ENCODE data around the gene NLRP14. TPM values are rescaled to one million over a fixed set of nuclear protein-coding genes. Genes with fewer than 3 reads are reported as not detected.
A peak's percentile ranks its signal among the peaks of the same experiment; 100 is the strongest.

The NLRP14 gene
- total RNA-seq, 1 donor from 2014 or later: under 0.01 TPM

- Histone ChIP-seq H3K27ac (ENCODE audit: low read depth, low read length) (no peak overlapping the region), H3K36me3 (ENCODE audit: control insufficient read depth in 3 of 3, insufficient read depth in 3 of 3, low read length in 3 of 3) (peaks cover 0 to 5% (median 3%) of the 10 kb centered on the region in 3 donors), H3K4me3 (ENCODE audit: low read length in 3 of 3) (no peak overlapping the region), H3K9ac (ENCODE audit: low read depth in 1 of 3, low read length in 3 of 3) (no peak overlapping the region), H3K9me3 (ENCODE audit: control insufficient read depth in 3 of 3, low read length in 3 of 3) (no peaks in the 10 kb centered on the region), H3K27me3 (ENCODE audit: control insufficient read depth in 3 of 3, insufficient read depth in 3 of 3, low read length in 3 of 3) (no peaks in the 10 kb centered on the region), H3K4me1 (ENCODE audit: control insufficient read depth in 3 of 3, insufficient read depth in 3 of 3, low read length in 3 of 3) (no peaks in the 10 kb centered on the region)
Observed at GRCh38 chr11:7004482-7004881, 15.8 kb upstream of the NLRP14 start.

GRCh38 chr11:7014118-7014517 is 6.2 kb upstream of the NLRP14 start:
- Histone ChIP-seq H3K27me3 (ENCODE audit: control insufficient read depth in 3 of 3, insufficient read depth in 3 of 3, low read length in 3 of 3) (no peaks in the 10 kb centered on the region), H3K9me3 (ENCODE audit: control insufficient read depth in 3 of 3, low read length in 3 of 3) (no peaks in the 10 kb centered on the region), H3K4me3 (ENCODE audit: low read length in 3 of 3) (no peak overlapping the region), H3K36me3 (ENCODE audit: control insufficient read depth in 3 of 3, insufficient read depth in 3 of 3, low read length in 3 of 3) (no peaks in the 10 kb centered on the region), H3K9ac (ENCODE audit: low read depth in 1 of 3, low read length in 3 of 3) (no peak overlapping the region), H3K27ac (ENCODE audit: low read depth, low read length) (no peak overlapping the region), H3K4me1 (ENCODE audit: control insufficient read depth in 3 of 3, insufficient read depth in 3 of 3, low read length in 3 of 3) (no peaks in the 10 kb centered on the region)

GRCh38 chr11:7016011-7016410 is 4.3 kb upstream of the NLRP14 start:
- no peak overlapping the region for H3K27ac ChIP-seq (ENCODE audit: low read depth, low read length)
- H3K9ac ChIP-seq (ENCODE audit: low read depth in 1 of 3, low read length in 3 of 3): no peak overlapping the region
- H3K4me1 ChIP-seq (ENCODE audit: control insufficient read depth in 3 of 3, insufficient read depth in 3 of 3, low read length in 3 of 3): peaks cover 6 to 11% (median 8%) of the 10 kb centered on the region in 3 donors
- no peaks in the 10 kb centered on the region for H3K9me3 ChIP-seq (ENCODE audit: control insufficient read depth in 3 of 3, low read length in 3 of 3)
- no peaks in the 10 kb centered on the region for H3K36me3 ChIP-seq (ENCODE audit: control insufficient read depth in 3 of 3, insufficient read depth in 3 of 3, low read length in 3 of 3)
- H3K27me3 ChIP-seq (ENCODE audit: control insufficient read depth in 3 of 3, insufficient read depth in 3 of 3, low read length in 3 of 3): no peaks in the 10 kb centered on the region
- no peak overlapping the region for H3K4me3 ChIP-seq (ENCODE audit: low read length in 3 of 3)

GRCh38 chr11:7019500-7020182 is 638 bp upstream of the NLRP14 start:
- no peaks in the 10 kb centered on the region for H3K36me3 ChIP-seq (ENCODE audit: control insufficient read depth in 3 of 3, insufficient read depth in 3 of 3, low read length in 3 of 3)
- peak overlapping the region; percentile 4 to 77 (median 73) for H3K9ac ChIP-seq (ENCODE audit: low read depth in 1 of 3, low read length in 3 of 3)
- H3K4me3 ChIP-seq (ENCODE audit: low read length in 3 of 3): peak overlapping the region; percentile 72 to 94 (median 92)
- peaks cover 7 to 14% (median 8%) of the 10 kb centered on the region in 3 donors for H3K4me1 ChIP-seq (ENCODE audit: control insufficient read depth in 3 of 3, insufficient read depth in 3 of 3, low read length in 3 of 3)
- no peaks in the 10 kb centered on the region for H3K27me3 ChIP-seq (ENCODE audit: control insufficient read depth in 3 of 3, insufficient read depth in 3 of 3, low read length in 3 of 3)
- peak overlapping the region; percentile 1 for H3K27ac ChIP-seq (ENCODE audit: low read depth, low read length)
- no peaks in the 10 kb centered on the region for H3K9me3 ChIP-seq (ENCODE audit: control insufficient read depth in 3 of 3, low read length in 3 of 3)

- Histone ChIP-seq H3K36me3 (ENCODE audit: control insufficient read depth in 3 of 3, insufficient read depth in 3 of 3, low read length in 3 of 3) (no peaks in the 10 kb centered on the region), H3K9ac (ENCODE audit: low read depth in 1 of 3, low read length in 3 of 3) (no peak overlapping the region), H3K27me3 (ENCODE audit: control insufficient read depth in 3 of 3, insufficient read depth in 3 of 3, low read length in 3 of 3) (no peaks in the 10 kb centered on the region), H3K27ac (ENCODE audit: low read depth, low read length) (no peak overlapping the region), H3K9me3 (ENCODE audit: control insufficient read depth in 3 of 3, low read length in 3 of 3) (no peaks in the 10 kb centered on the region), H3K4me1 (ENCODE audit: control insufficient read depth in 3 of 3, insufficient read depth in 3 of 3, low read length in 3 of 3) (peaks cover 7 to 14% (median 8%) of the 10 kb centered on the region in 3 donors), H3K4me3 (ENCODE audit: low read length in 3 of 3) (no peak overlapping the region)
Observed at GRCh38 chr11:7021318-7021717, 1.0 kb downstream of the NLRP14 start.

GRCh38 chr11:7028141-7028540 is 7.9 kb downstream of the NLRP14 start:
- Histone ChIP-seq H3K4me1 (ENCODE audit: control insufficient read depth in 3 of 3, insufficient read depth in 3 of 3, low read length in 3 of 3) (no peaks in the 10 kb centered on the region), H3K27ac (ENCODE audit: low read depth, low read length) (no peak overlapping the region), H3K4me3 (ENCODE audit: low read length in 3 of 3) (no peak overlapping the region), H3K9me3 (ENCODE audit: control insufficient read depth in 3 of 3, low read length in 3 of 3) (no peaks in the 10 kb centered on the region), H3K9ac (ENCODE audit: low read depth in 1 of 3, low read length in 3 of 3) (no peak overlapping the region), H3K36me3 (ENCODE audit: control insufficient read depth in 3 of 3, insufficient read depth in 3 of 3, low read length in 3 of 3) (no peaks in the 10 kb centered on the region), H3K27me3 (ENCODE audit: control insufficient read depth in 3 of 3, insufficient read depth in 3 of 3, low read length in 3 of 3) (no peaks in the 10 kb centered on the region)

GRCh38 chr11:7030836-7031235 is 10.6 kb downstream of the NLRP14 start:
- Histone ChIP-seq H3K27ac (ENCODE audit: low read depth, low read length) (no peak overlapping the region), H3K27me3 (ENCODE audit: control insufficient read depth in 3 of 3, insufficient read depth in 3 of 3, low read length in 3 of 3) (no peaks in the 10 kb centered on the region), H3K4me1 (ENCODE audit: control insufficient read depth in 3 of 3, insufficient read depth in 3 of 3, low read length in 3 of 3) (no peaks in the 10 kb centered on the region), H3K36me3 (ENCODE audit: control insufficient read depth in 3 of 3, insufficient read depth in 3 of 3, low read length in 3 of 3) (no peaks in the 10 kb centered on the region), H3K9ac (ENCODE audit: low read depth in 1 of 3, low read length in 3 of 3) (no peak overlapping the region), H3K4me3 (ENCODE audit: low read length in 3 of 3) (no peak overlapping the region), H3K9me3 (ENCODE audit: control insufficient read depth in 3 of 3, low read length in 3 of 3) (no peaks in the 10 kb centered on the region)

GRCh38 chr11:7031471-7031871 is 11.2 kb downstream of the NLRP14 start:
- Histone ChIP-seq H3K4me1 (ENCODE audit: control insufficient read depth in 3 of 3, insufficient read depth in 3 of 3, low read length in 3 of 3) (no peaks in the 10 kb centered on the region), H3K27me3 (ENCODE audit: control insufficient read depth in 3 of 3, insufficient read depth in 3 of 3, low read length in 3 of 3) (no peaks in the 10 kb centered on the region), H3K36me3 (ENCODE audit: control insufficient read depth in 3 of 3, insufficient read depth in 3 of 3, low read length in 3 of 3) (no peaks in the 10 kb centered on the region), H3K9ac (ENCODE audit: low read depth in 1 of 3, low read length in 3 of 3) (no peak overlapping the region), H3K9me3 (ENCODE audit: control insufficient read depth in 3 of 3, low read length in 3 of 3) (no peaks in the 10 kb centered on the region), H3K27ac (ENCODE audit: low read depth, low read length) (no peak overlapping the region), H3K4me3 (ENCODE audit: low read length in 3 of 3) (no peak overlapping the region)

- no peak overlapping the region for H3K9ac ChIP-seq (ENCODE audit: low read depth in 1 of 3, low read length in 3 of 3)
- H3K27ac ChIP-seq (ENCODE audit: low read depth, low read length): no peak overlapping the region
- H3K9me3 ChIP-seq (ENCODE audit: control insufficient read depth in 3 of 3, low read length in 3 of 3): no peaks in the 10 kb centered on the region
- no peaks in the 10 kb centered on the region for H3K36me3 ChIP-seq (ENCODE audit: control insufficient read depth in 3 of 3, insufficient read depth in 3 of 3, low read length in 3 of 3)
- no peaks in the 10 kb centered on the region for H3K27me3 ChIP-seq (ENCODE audit: control insufficient read depth in 3 of 3, insufficient read depth in 3 of 3, low read length in 3 of 3)
- H3K4me3 ChIP-seq (ENCODE audit: low read length in 3 of 3): no peak overlapping the region
- no peaks in the 10 kb centered on the region for H3K4me1 ChIP-seq (ENCODE audit: control insufficient read depth in 3 of 3, insufficient read depth in 3 of 3, low read length in 3 of 3)
Observed at GRCh38 chr11:7032692-7033091, 12.4 kb downstream of the NLRP14 start.

- no peak overlapping the region for H3K4me3 ChIP-seq (ENCODE audit: low read length in 3 of 3)
- H3K36me3 ChIP-seq (ENCODE audit: control insufficient read depth in 3 of 3, insufficient read depth in 3 of 3, low read length in 3 of 3): no peaks in the 10 kb centered on the region
- H3K9ac ChIP-seq (ENCODE audit: low read depth in 1 of 3, low read length in 3 of 3): no peak overlapping the region
- no peaks in the 10 kb centered on the region for H3K9me3 ChIP-seq (ENCODE audit: control insufficient read depth in 3 of 3, low read length in 3 of 3)
- H3K27ac ChIP-seq (ENCODE audit: low read depth, low read length): no peak overlapping the region
- no peaks in the 10 kb centered on the region for H3K4me1 ChIP-seq (ENCODE audit: control insufficient read depth in 3 of 3, insufficient read depth in 3 of 3, low read length in 3 of 3)
- H3K27me3 ChIP-seq (ENCODE audit: control insufficient read depth in 3 of 3, insufficient read depth in 3 of 3, low read length in 3 of 3): no peaks in the 10 kb centered on the region
Observed at GRCh38 chr11:7034019-7034418, 13.7 kb downstream of the NLRP14 start.
